Choroid plexus epithelial cell (primary cell): ENCODE results near the gene P2RX1.
"Not testable (repeated sequence)": the region's sequence is repeated elsewhere in the genome, so short reads cannot be mapped to it uniquely, and the experiment has no call there.

ENCODE experiments used
- DNase-seq: peaks from one replicate; pipeline ENCODE4 v3.0.0-alpha.2; 2010; ENCODE audit warnings: low read depth
- H3K4me3 ChIP-seq: 2 replicates; pipeline ENCODE4 v1.5.1; 2011; ENCODE audit warnings: low read depth, mild to moderate bottlenecking, control low read depth, low read length, moderate library complexity
- TF ChIP-seq, protein P1 (sequence below): conservative IDR thresholded peaks from 2 replicates; pipeline ENCODE4 v1.5.1; 2011; ENCODE audit warnings: low read depth, mild to moderate bottlenecking, control low read depth, inconsistent platforms, low read length, moderate library complexity

The P2RX1 gene

DNA sequence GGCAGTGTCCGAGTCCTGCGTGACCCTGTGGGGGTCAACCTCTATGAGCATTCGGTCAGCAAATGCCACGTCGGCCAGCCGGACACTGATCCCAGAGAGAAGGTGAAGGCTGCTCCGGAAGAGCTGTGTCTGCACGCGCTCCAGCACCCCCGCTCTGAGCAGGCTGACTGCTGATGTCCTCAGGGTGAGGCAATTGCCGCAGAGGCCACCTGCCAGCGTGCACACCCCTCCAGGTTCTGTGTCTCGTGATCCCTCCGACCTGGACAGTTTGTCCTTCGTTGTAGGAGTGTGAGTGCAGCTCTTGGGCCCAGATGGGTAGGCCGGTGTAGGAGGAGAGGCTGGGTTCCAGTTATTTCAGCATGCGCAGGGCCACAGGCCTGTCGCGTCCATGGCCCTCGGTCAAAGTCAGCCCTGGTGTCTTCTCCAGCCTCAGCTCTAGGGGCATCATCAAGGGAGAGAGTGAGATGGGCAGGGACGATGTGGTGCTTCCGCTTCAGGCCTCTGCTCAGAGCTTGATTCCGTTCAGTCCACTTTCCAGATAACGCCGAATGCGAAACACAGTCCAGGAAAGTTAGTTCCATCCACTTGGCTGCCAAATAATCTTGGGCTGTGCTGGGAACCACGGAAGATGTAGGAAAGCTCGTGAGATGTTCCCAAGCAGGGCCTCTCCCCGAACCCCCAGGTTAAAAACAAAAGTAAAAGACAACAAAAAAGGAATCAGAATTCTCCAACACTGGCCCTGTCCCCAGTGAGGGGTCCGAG, 55.1 kb downstream of the P2RX1 start:
- DNase-seq, result no peak

DNA sequence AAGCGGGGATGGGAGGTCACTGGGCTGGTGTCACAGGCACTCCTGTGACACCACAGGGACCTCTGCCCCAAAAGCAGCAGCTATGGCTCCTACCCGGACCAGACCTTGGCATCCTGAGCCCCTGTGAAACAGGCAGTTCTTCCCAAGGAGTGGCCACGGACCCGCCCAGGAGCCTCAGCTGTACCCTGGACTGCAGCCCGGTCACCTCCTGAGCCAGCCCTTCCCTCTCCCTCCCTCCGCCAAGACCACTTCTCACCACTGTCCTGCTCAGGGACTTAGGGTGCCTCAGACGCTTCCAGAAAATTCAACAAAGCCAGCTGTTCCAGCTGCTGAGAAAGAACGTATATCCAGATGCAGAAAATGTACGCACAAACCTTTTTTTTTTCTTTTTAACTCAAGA, 56.3 kb downstream of the P2RX1 start:
- no peak for DNase-seq
- TF ChIP-seq, protein P1, sequence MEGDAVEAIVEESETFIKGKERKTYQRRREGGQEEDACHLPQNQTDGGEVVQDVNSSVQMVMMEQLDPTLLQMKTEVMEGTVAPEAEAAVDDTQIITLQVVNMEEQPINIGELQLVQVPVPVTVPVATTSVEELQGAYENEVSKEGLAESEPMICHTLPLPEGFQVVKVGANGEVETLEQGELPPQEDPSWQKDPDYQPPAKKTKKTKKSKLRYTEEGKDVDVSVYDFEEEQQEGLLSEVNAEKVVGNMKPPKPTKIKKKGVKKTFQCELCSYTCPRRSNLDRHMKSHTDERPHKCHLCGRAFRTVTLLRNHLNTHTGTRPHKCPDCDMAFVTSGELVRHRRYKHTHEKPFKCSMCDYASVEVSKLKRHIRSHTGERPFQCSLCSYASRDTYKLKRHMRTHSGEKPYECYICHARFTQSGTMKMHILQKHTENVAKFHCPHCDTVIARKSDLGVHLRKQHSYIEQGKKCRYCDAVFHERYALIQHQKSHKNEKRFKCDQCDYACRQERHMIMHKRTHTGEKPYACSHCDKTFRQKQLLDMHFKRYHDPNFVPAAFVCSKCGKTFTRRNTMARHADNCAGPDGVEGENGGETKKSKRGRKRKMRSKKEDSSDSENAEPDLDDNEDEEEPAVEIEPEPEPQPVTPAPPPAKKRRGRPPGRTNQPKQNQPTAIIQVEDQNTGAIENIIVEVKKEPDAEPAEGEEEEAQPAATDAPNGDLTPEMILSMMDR, result no peak

More for the DNA sequence above, 55.1 kb downstream of the P2RX1 start:
- TF ChIP-seq, protein P1, result no peak
- no peak overlapping the region for H3K4me3 ChIP-seq

DNA sequence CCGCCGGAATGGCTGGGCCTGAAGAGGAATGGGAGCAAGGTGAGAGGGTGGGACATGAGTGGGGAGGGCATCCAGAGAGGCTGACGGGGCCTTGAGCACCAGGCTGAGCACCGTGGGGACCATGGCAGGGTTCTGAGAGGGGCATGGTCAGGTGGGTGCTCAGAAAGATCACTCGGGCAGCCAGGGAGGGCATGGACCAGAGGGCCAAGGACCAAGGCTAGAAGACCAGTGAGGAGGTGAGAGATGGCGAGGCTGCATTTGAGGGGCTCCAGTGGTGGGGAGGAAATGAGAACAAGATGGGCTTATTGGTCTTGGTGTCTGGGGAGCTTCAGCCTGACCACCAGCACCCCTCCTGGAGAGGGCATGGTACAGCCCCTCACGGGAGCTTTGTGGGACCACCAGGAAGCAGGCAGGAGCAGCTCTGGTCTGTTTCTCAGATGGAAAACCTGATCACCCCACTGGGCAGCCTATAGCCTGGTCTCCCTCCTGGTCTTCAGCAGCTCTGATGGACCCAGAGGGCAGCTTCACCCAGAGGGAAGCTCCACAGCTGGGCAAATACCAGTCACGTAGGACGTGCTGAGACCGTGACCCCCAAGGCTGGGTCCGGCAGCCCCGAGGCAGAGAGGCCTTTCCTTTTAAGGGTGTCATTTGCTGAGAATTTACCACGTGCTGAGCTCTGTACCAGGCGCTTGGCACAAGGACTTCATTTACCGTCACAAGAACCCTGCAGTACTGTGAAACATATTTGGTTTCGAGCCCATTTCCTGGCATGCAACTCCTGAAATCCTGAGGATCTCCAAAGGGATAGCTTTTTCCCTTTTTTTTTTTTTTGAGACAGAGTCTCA, 58.8 kb downstream of the P2RX1 start:
- H3K4me3 ChIP-seq, result no peak overlapping the region
- TF ChIP-seq, protein P1, result no peak
- DNase-seq, result no peak

More for the DNA sequence above, 56.3 kb downstream of the P2RX1 start:
- H3K4me3 ChIP-seq, result no peak overlapping the region

DNA sequence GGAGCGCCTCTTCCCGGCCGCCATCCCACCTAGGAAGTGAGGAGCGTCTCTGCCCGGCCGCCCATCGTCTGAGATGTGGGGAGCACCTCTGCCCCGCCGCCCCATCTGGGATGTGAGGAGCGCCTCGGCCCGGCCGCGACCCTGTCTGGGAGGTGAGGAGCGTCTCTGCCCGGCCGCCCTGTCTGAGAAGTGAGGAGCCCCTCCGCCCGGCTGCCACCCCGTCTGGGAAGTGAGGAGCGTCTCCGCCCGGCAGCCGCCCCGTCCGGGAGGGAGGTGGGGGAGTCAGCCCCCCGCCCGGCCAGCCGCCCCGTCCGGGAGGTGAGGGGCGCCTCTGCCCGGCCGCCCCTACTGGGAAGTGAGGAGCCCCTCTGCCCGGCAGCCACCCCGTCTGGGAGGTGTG, 62.1 kb downstream of the P2RX1 start:
- not testable (repeated sequence) for DNase-seq, H3K4me3 ChIP-seq

DNA sequence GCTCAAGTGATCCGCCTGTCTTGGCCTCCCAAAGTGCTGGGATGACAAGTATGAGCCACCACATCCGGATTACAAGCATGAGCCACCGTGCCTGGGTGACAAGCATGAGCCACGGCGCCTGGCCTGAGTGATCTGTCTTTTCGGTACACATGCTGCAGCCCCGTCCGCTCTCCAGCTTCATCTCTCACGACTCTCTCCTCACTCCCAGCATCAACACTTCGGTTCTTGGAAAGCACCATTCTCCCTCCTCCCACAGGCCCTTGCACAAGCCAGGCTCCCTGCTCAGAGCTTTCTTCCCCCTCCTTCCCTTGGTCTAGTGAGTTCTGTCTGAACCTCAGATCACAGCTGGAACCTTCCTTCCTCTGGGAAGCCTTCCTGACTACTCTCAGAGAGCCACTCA, 63.7 kb downstream of the P2RX1 start:
- DNase-seq, result peak; percentile 46
- no peak overlapping the region for H3K4me3 ChIP-seq
- TF ChIP-seq, protein P1, result no peak

DNA sequence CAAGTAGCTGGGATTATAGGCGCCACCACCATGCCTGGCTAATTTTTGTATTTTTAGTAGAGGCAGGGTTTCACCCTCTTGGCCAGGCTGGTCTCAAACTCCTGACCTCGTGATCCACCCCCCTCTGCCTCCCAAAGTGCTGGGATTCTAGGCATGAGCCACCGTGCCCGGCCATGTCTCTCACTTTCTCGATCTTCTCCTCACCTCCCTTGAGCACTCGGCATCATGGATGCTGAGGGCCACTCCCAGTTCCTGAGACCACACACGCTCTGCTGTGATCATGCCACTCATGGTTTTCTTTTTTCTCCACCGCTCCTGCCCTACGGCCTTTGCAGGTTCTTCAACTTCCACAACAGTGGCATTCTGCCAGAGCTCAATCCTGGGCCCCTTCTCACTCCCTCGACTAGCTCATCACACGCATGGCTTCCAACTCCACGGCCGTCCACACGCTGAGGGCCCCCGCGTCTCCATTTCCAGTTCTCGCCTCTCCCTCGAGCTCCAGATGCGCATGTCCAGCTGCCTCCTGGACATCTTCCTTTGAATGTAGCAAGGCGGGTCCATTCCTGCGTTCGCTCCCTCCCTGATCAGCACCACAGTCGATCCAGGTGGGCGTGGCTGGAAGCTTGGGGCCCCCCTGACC, 64.7 kb downstream of the P2RX1 start:
- DNase-seq, result no peak
- no peak overlapping the region for H3K4me3 ChIP-seq
- TF ChIP-seq, protein P1, result no peak

DNA sequence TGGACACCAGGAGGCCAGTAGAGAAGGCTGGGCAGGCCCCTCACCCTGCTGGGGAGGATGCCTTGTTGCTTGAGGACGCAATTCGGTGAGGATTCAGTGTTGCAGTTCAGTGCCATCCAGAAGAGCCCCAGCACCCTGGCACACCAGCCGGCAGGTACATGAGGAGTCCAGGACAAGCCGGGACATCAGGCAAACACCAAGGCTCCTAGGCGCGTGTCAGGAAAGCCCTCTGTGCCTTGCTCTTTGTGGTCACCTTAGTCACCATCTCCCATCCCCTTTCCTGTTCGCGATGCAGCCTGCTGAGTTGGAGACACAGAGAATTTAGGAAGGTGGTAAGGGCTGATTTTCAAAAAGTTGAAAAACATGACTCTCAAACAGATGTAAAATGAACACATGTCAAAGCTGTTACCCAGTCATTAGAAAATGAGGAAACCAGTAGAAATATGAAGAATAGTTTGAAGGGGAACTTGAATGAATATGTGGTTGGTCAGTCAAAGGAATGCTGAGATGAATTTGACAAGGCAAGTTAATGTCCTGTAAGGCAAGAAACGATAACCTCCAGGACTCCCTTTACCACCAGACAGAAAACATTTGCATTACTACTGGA, 67.9 kb downstream of the P2RX1 start:
- no peak for DNase-seq
- TF ChIP-seq, protein P1, result no peak

More for the DNA sequence above, 67.9 kb downstream of the P2RX1 start:
- H3K4me3 ChIP-seq, result no peak overlapping the region
